ENCODE results near the gene ARMC8.

- TF ChIP-seq MAZ (IDR thresholded peaks at IDR 0.05; ENCODE audit: borderline replicate concordance, low read depth, low read length) (no peak), CTCF (IDR thresholded peaks at IDR 0.05) (no peak), EP300 (IDR thresholded peaks at IDR 0.05) (no peak), CEBPB (IDR thresholded peaks at IDR 0.05) (no peak), FOSB (CRISPR knock-in tag; IDR thresholded peaks at IDR 0.05) (no peak), HMGXB4 (CRISPR knock-in tag; IDR thresholded peaks at IDR 0.05; ENCODE audit: borderline replicate concordance) (no peak), PHF8 (IDR thresholded peaks at IDR 0.05; ENCODE audit: borderline replicate concordance, low read depth) (no peak), RFX5 (IDR thresholded peaks at IDR 0.05) (no peak), POLR2A (IDR thresholded peaks at IDR 0.05; ENCODE audit: low read length) (no peak), SREBF2 (IDR thresholded peaks at IDR 0.05) (no peak)
Measured at GRCh38 chr3:138249636-138250035, 62.5 kb downstream of the ARMC8 start.
